GM23338 (cell line): ENCODE measurements around the gene PRKCH. TPM values are rescaled to one million over a fixed set of nuclear protein-coding genes. Genes with fewer than 3 reads are reported as not detected.

Experiments
- ATAC-seq: fragments of 200-7000 bp; cut with Tn5 transposase; 3 replicates; pipeline ENCODE4 v1.9.1; 2020
- DNase-seq: peaks from one replicate; pipeline ENCODE4 v3.0.0-alpha.2; 2015; ENCODE audit warnings: low spot score
- H2AFZ ChIP-seq: fragments of 200-600 bp; sonication (generic); 2 replicates; pipeline ENCODE4 v1.8.0; 2016; ENCODE audit warnings: antibody characterized with exemption, mild to moderate bottlenecking, moderate library complexity
- H3F3A ChIP-seq: fragments of 200-600 bp; sonication (generic); replicated peaks from 2 replicates; pipeline ENCODE4 v1.8.0; 2017; ENCODE audit warnings: antibody characterized with exemption, mixed run types, low read depth
- H3K27ac ChIP-seq: fragments of 200-600 bp; sonication (generic); 2 replicates; pipeline ENCODE4 v1.6.1; 2016; ENCODE audit warnings: low read depth
- H3K27me3 ChIP-seq: fragments of 200-600 bp; sonication (generic); 2 replicates; pipeline ENCODE4 v1.8.0; 2016; ENCODE audit warnings: mild to moderate bottlenecking, mixed run types, moderate library complexity; ENCODE audit not compliant: insufficient read depth
- H3K36me3 ChIP-seq: fragments of 200-600 bp; sonication (generic); 2 replicates; pipeline ENCODE4 v1.8.0; 2016; ENCODE audit warnings: mild to moderate bottlenecking; ENCODE audit not compliant: insufficient read depth
- H3K4me1 ChIP-seq: fragments of 200-600 bp; sonication (generic); 2 replicates; pipeline ENCODE4 v1.8.0; 2016; ENCODE audit warnings: mild to moderate bottlenecking, moderate library complexity; ENCODE audit not compliant: insufficient read depth
- H3K4me2 ChIP-seq: fragments of 200-600 bp; sonication (generic); 2 replicates; pipeline ENCODE4 v1.7.1; 2017; ENCODE audit warnings: mixed run types
- H3K4me3 ChIP-seq: fragments of 200-600 bp; sonication (generic); 2 replicates; pipeline ENCODE4 v1.6.1; 2016; ENCODE audit warnings: mixed run types
- H3K79me2 ChIP-seq: fragments of 200-600 bp; sonication (generic); replicated peaks from 2 replicates; pipeline ENCODE4 v1.8.0; 2017; ENCODE audit warnings: mild to moderate bottlenecking; ENCODE audit not compliant: insufficient read depth
- H3K9me2 ChIP-seq: fragments of 200-600 bp; sonication (generic); 2 replicates; pipeline ENCODE4 v1.8.0; 2017; ENCODE audit not compliant: insufficient read depth
- H4K20me1 ChIP-seq: fragments of 200-600 bp; sonication (generic); replicated peaks from 2 replicates; pipeline ENCODE4 v1.8.0; 2017; ENCODE audit warnings: mild to moderate bottlenecking; ENCODE audit not compliant: insufficient read depth
- H3K27ac Mint-ChIP-seq: 2 replicates; pipeline ENCODE4 v1.8.0; 2020; ENCODE audit warnings: inconsistent platforms, mild to moderate bottlenecking, moderate library complexity, mixed read lengths
- H3K27me3 Mint-ChIP-seq: 3 replicates; pipeline ENCODE4 v1.8.0; 2022; ENCODE audit warnings: low read depth, mild to moderate bottlenecking, moderate library complexity, mixed read lengths, inconsistent platforms; ENCODE audit not compliant: insufficient read depth, poor library complexity
- H3K36me3 Mint-ChIP-seq: 3 replicates; pipeline ENCODE4 v1.8.0; 2021; ENCODE audit warnings: low read depth, mild to moderate bottlenecking, inconsistent platforms, moderate library complexity, mixed read lengths
- H3K4me1 Mint-ChIP-seq: 3 replicates; pipeline ENCODE4 v1.8.0; 2020; ENCODE audit warnings: mild to moderate bottlenecking, inconsistent platforms, mixed read lengths
- H3K4me3 Mint-ChIP-seq: 3 replicates; pipeline ENCODE4 v1.8.0; 2021; ENCODE audit warnings: moderate library complexity, mild to moderate bottlenecking, inconsistent platforms, mixed read lengths
- H3K9me3 Mint-ChIP-seq: 3 replicates; pipeline ENCODE4 v1.8.0; 2020; ENCODE audit warnings: moderate library complexity, mild to moderate bottlenecking, inconsistent platforms, mixed read lengths
- EZH2 ChIP-seq: fragments of 200-600 bp; sonication (generic); IDR thresholded peaks from one replicate; pipeline ENCODE4 v1.8.0; 2017; ENCODE audit warnings: antibody characterized with exemption, mild to moderate bottlenecking, low read depth; ENCODE audit not compliant: unreplicated experiment
- EZH2phosphoT487 ChIP-seq: fragments of 200-600 bp; sonication (generic); IDR thresholded peaks from one replicate; pipeline ENCODE4 v1.8.1; 2018; ENCODE audit warnings: antibody characterized with exemption; ENCODE audit not compliant: unreplicated experiment
- JUNB ChIP-seq: IDR thresholded peaks from one replicate; pipeline ENCODE4 v1.6.1; 2016; ENCODE audit warnings: antibody characterized with exemption; ENCODE audit not compliant: unreplicated experiment
- NANOG ChIP-seq: IDR thresholded peaks from 2 replicates; pipeline ENCODE4 v1.6.1; 2016; ENCODE audit warnings: antibody characterized with exemption, borderline replicate concordance
- POLR2AphosphoS5 ChIP-seq: IDR thresholded peaks from 2 replicates; pipeline ENCODE4 v1.6.1; 2016; ENCODE audit warnings: antibody characterized with exemption, low read depth
- ZNF331 ChIP-seq: fragments of 250-450 bp; sonication (Bioruptor Pico); IDR thresholded peaks from 2 replicates; pipeline ENCODE4 v1.5.0; 2020; ENCODE audit warnings: low read depth, mild to moderate bottlenecking, moderate library complexity
- polyA plus RNA-seq: library from polyadenylated mRNA; unstranded; fragments of >200 nt; fragmentation: Nextera tagmentation; extraction: Ambion mirVana; gene quantifications from 2 replicates; pipeline ENCODE4 v1.2.1, GENCODE V29; 2016
- total RNA-seq: library from RNA; depleted of rRNA; stranded (reverse); fragments of >200 nt; shearing (Covaris generic); gene quantifications from 2 replicates; pipeline ENCODE4 v1.2.3, GENCODE V29; 2014
- TF ChIP-seq, protein P1 (sequence below): IDR thresholded peaks from one replicate; pipeline ENCODE4 v1.6.1; 2018; ENCODE audit warnings: antibody characterized with exemption; ENCODE audit not compliant: unreplicated experiment

PRKCH gene
- total and polyA plus RNA-seq, 2 experiments from 2014 or later = 5.4 to 10.1 TPM

DNA sequence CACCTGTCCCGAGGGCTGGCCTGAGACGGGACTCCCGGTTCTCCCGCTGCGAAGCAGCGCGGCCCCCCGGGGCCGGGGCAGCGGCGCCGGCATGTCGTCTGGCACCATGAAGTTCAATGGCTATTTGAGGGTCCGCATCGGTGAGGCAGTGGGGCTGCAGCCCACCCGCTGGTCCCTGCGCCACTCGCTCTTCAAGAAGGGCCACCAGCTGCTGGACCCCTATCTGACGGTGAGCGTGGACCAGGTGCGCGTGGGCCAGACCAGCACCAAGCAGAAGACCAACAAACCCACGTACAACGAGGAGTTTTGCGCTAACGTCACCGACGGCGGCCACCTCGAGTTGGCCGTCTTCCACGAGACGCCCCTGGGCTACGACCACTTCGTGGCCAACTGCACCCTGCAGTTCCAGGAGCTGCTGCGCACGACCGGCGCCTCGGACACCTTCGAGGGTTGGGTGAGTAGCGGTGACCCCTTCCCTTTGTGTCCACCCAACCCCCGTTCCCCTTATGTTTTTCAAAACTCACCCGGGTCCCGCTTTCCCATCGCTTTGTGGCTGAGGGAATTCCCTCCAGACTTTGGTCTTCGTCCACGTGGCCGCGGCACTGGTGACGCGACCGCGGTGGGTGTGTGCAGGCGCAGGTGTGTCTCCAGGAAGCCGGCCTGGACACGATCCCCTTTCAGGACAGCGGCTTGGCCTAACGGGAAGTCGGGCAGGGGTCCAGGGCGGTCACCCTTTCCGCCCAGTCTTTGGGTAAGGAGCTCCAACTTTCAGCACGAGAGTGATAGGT is 826 bp downstream of the PRKCH start:
- H2AFZ ChIP-seq = peak overlapping the region; percentile 100
- no peak overlapping the region for H3K27ac ChIP-seq
- H3K9me2 ChIP-seq = no peaks in the 10 kb centered on the region
- H3K79me2 ChIP-seq = no peaks in the 10 kb centered on the region
- peak; percentile 89 for TF ChIP-seq EZH2
- TF ChIP-seq JUNB = no peak
- TF ChIP-seq, protein P1, sequence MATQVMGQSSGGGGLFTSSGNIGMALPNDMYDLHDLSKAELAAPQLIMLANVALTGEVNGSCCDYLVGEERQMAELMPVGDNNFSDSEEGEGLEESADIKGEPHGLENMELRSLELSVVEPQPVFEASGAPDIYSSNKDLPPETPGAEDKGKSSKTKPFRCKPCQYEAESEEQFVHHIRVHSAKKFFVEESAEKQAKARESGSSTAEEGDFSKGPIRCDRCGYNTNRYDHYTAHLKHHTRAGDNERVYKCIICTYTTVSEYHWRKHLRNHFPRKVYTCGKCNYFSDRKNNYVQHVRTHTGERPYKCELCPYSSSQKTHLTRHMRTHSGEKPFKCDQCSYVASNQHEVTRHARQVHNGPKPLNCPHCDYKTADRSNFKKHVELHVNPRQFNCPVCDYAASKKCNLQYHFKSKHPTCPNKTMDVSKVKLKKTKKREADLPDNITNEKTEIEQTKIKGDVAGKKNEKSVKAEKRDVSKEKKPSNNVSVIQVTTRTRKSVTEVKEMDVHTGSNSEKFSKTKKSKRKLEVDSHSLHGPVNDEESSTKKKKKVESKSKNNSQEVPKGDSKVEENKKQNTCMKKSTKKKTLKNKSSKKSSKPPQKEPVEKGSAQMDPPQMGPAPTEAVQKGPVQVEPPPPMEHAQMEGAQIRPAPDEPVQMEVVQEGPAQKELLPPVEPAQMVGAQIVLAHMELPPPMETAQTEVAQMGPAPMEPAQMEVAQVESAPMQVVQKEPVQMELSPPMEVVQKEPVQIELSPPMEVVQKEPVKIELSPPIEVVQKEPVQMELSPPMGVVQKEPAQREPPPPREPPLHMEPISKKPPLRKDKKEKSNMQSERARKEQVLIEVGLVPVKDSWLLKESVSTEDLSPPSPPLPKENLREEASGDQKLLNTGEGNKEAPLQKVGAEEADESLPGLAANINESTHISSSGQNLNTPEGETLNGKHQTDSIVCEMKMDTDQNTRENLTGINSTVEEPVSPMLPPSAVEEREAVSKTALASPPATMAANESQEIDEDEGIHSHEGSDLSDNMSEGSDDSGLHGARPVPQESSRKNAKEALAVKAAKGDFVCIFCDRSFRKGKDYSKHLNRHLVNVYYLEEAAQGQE = no peak
- peak; percentile 43 for TF ChIP-seq EZH2phosphoT487
- TF ChIP-seq POLR2AphosphoS5 = no peak
- no peaks in the 10 kb centered on the region for H3K36me3 ChIP-seq
- DNase-seq (peak; percentile 43), ATAC-seq (peak; percentile 9)
- Mint-ChIP-seq H3K4me1 (peaks cover 11% of the 10 kb centered on the region), H3K36me3 (peaks cover 5% of the 10 kb centered on the region; the same call in 2 of the 3 replicates), H3K27me3 (peaks cover 22% of the 10 kb centered on the region), H3K9me3 (peaks cover 9% of the 10 kb centered on the region), H3K4me3 (peak overlapping the region; percentile 78), H3K27ac (no peak overlapping the region)
- peaks cover 48% of the 10 kb centered on the region for H3K27me3 ChIP-seq
- H4K20me1 ChIP-seq = no peaks in the 10 kb centered on the region
- H3K4me3 ChIP-seq = peak overlapping the region; percentile 80
- H3K4me2 ChIP-seq = peak overlapping the region; percentile 94
- H3F3A ChIP-seq = no peaks in the 10 kb centered on the region; the same call in 1 of the 2 replicates
- H3K4me1 ChIP-seq = peaks cover 4% of the 10 kb centered on the region; the same call in 1 of the 2 replicates

DNA sequence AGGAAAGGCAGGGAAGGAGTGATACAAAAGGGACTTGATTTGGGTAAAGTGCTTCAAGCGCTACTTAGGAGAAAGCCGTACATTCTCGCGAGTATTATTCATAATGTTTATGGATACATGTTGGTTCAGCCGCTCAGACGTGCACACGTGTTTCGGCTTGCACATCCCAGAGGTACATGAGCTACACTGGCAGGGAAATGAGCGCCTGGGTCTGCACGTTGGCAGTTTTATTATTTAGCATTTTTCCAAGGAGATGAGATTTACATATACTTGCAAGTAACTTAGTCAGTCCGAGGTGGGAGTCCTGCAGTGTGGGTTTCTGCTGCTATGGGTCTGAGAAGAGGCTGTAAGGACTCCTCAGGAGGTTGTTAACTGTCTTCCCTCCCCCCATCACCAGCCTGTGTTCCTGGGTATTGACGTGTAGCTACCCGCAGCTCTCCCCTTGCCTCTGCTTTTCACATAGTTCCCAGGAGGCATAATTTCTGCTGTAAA is 1.5 kb downstream of the PRKCH start:
- peaks cover 9% of the 10 kb centered on the region for H3K9me3 Mint-ChIP-seq
- Histone ChIP-seq H3K27me3 (peaks cover 48% of the 10 kb centered on the region), H4K20me1 (no peaks in the 10 kb centered on the region), H3K9me2 (no peaks in the 10 kb centered on the region), H3K4me1 (peaks cover 4% of the 10 kb centered on the region; the same call in 1 of the 2 replicates), H3F3A (no peaks in the 10 kb centered on the region; the same call in 1 of the 2 replicates), H3K27ac (no peak overlapping the region), H3K36me3 (no peaks in the 10 kb centered on the region), H2AFZ (peak overlapping the region; percentile 100), H3K79me2 (no peaks in the 10 kb centered on the region), H3K4me2 (peak overlapping the region; percentile 94), H3K4me3 (peak overlapping the region; percentile 80)
- TF ChIP-seq EZH2 = peak; percentile 3
- TF ChIP-seq NANOG = no peak
- no peak for TF ChIP-seq ZNF331 (CRISPR knock-in tag)
- DNase-seq = peak; percentile 15
- H3K27ac Mint-ChIP-seq = no peak overlapping the region
- H3K27me3 Mint-ChIP-seq = peaks cover 22% of the 10 kb centered on the region
- H3K36me3 Mint-ChIP-seq = peaks cover 5% of the 10 kb centered on the region; the same call in 2 of the 3 replicates
- H3K4me1 Mint-ChIP-seq = peaks cover 11% of the 10 kb centered on the region
- peak overlapping the region; percentile 78 for H3K4me3 Mint-ChIP-seq
- peak; percentile 2; the same call in 1 of the 3 replicates for ATAC-seq
